ENCODE measurements around the gene HCN4.

Gene HCN4

DNA sequence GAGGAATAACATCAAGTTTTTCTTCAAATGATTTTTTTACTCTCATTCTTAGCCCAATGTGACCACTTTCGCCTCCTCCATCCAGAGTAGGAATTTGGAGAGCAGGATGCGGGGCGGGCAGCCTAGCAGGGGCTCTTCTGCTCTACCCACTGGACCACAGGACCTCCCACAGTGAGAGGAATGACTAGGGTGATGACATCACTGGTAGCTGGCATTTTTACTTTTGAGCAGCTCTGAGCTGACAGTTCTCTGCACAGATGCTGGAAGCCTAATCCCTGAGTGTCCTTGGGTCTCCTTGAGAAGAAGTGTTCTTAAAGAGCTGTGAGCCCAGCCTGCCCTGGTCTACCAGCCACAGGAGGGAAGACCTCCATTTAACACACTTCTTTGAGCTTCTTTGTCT is 1.4 kb upstream of the HCN4 start:
- TF ChIP-seq EZH2phosphoT487 (IDR thresholded peaks at IDR 0.05; ENCODE audit: low read depth): no peak
- TF ChIP-seq, protein P1, sequence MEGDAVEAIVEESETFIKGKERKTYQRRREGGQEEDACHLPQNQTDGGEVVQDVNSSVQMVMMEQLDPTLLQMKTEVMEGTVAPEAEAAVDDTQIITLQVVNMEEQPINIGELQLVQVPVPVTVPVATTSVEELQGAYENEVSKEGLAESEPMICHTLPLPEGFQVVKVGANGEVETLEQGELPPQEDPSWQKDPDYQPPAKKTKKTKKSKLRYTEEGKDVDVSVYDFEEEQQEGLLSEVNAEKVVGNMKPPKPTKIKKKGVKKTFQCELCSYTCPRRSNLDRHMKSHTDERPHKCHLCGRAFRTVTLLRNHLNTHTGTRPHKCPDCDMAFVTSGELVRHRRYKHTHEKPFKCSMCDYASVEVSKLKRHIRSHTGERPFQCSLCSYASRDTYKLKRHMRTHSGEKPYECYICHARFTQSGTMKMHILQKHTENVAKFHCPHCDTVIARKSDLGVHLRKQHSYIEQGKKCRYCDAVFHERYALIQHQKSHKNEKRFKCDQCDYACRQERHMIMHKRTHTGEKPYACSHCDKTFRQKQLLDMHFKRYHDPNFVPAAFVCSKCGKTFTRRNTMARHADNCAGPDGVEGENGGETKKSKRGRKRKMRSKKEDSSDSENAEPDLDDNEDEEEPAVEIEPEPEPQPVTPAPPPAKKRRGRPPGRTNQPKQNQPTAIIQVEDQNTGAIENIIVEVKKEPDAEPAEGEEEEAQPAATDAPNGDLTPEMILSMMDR (IDR thresholded peaks at IDR 0.05; ENCODE audit: low read depth, low read length): no peak
- Histone ChIP-seq H3K27me3 (ENCODE audit: low read depth, low read length) (peaks cover 25% of the 10 kb centered on the region), H3K9me3 (ENCODE audit: insufficient read depth, low read length) (no peaks in the 10 kb centered on the region), H3K27ac (ENCODE audit: low read length) (no peak overlapping the region), H3K4me3 (ENCODE audit: low read length) (no peak overlapping the region), H3K4me1 (ENCODE audit: low read length) (no peaks in the 10 kb centered on the region), H4K20me1 (ENCODE audit: insufficient read depth, low read length) (no peaks in the 10 kb centered on the region), H3K4me2 (ENCODE audit: low read length) (no peak overlapping the region), H3K79me2 (ENCODE audit: low read length) (no peaks in the 10 kb centered on the region), H3K36me3 (replicated peaks; ENCODE audit: low read depth, low read length) (no peaks in the 10 kb centered on the region), H2AFZ (ENCODE audit: low read depth, low read length) (no peak overlapping the region), H3K9ac (ENCODE audit: low read length) (no peak overlapping the region)

DNA sequence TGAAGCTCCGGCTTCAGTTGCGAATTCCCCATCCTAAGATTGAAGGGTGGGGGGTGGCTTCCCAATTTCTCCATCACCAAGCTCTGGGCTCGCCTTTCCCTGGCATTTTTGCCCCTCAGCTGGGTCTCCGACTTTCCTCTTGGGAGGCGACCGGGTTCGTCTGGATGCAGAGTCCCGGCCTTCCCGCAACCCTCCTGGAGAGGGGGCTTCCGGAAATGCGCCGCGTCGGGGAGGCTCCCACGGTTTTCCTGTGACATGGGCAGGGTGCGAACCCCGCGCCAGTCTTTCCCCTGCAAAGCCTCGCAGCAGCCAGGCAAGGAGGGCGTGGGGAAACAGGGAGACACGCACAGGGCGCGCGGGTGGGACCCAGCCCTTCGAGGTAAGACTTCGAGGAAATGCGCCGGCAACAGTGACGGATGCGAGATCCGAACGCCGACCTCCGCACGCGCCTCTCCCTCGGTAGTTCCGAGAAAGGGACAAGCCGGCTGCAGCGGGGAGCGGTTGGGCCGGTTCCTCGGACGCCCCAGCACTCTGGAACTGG is 466 bp upstream of the HCN4 start:
- H3K79me2 ChIP-seq (ENCODE audit: low read length): no peaks in the 10 kb centered on the region
- H2AFZ ChIP-seq (ENCODE audit: low read depth, low read length): no peak overlapping the region
- TF ChIP-seq, protein P1 (IDR thresholded peaks at IDR 0.05; ENCODE audit: low read depth, low read length): no peak
- no peak for TF ChIP-seq EZH2phosphoT487 (IDR thresholded peaks at IDR 0.05; ENCODE audit: low read depth)
- no peak overlapping the region for H3K4me2 ChIP-seq (ENCODE audit: low read length)
- H3K27me3 ChIP-seq (ENCODE audit: low read depth, low read length): peaks cover 25% of the 10 kb centered on the region
- H4K20me1 ChIP-seq (ENCODE audit: insufficient read depth, low read length): no peaks in the 10 kb centered on the region
- no peaks in the 10 kb centered on the region for H3K9me3 ChIP-seq (ENCODE audit: insufficient read depth, low read length)
- no peak overlapping the region for H3K9ac ChIP-seq (ENCODE audit: low read length)
- no peak overlapping the region for H3K4me3 ChIP-seq (ENCODE audit: low read length)
- no peaks in the 10 kb centered on the region for H3K36me3 ChIP-seq (replicated peaks; ENCODE audit: low read depth, low read length)
- H3K4me1 ChIP-seq (ENCODE audit: low read length): no peaks in the 10 kb centered on the region
- no peak overlapping the region for H3K27ac ChIP-seq (ENCODE audit: low read length)

DNA sequence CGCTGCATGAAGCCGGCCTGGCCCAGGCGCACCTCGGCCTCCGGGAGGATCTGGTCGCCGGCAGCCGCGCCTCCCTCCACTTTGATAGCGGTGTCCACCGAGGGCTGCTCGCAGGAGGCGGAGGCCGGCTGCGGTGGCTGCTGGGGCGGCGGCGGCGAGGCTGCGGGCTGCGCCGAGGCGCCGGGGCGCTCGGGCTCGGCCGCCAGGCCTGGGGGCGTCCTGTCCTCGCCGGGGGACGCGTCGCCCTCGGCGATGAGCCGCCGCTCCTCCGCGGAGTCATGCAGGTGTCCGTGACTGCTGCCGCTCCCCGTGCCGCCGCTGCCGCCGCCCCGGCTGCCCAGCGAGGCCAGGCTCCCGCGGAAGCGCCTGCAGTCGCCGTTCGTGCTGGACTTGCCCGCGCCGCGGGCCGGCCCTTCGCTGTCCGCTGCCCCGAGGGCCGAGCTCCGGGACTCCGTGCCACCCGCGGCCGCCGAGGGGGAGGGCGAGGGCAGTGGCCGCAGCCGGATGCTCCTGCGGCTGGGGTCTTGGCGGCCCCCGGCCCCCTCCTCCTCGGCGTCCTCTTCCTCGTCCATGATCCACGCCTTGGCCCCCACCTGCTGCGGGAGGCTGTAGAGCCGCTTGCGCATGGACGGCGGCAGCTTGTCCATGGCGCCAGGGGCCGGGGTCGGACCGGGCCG is 996 bp downstream of the HCN4 start:
- no peak overlapping the region for H3K4me2 ChIP-seq (ENCODE audit: low read length)
- no peak overlapping the region for H3K9ac ChIP-seq (ENCODE audit: low read length)
- H3K9me3 ChIP-seq (ENCODE audit: insufficient read depth, low read length): no peaks in the 10 kb centered on the region
- H2AFZ ChIP-seq (ENCODE audit: low read depth, low read length): no peak overlapping the region
- TF ChIP-seq, protein P1 (IDR thresholded peaks at IDR 0.05; ENCODE audit: low read depth, low read length): no peak
- no peak for TF ChIP-seq EZH2phosphoT487 (IDR thresholded peaks at IDR 0.05; ENCODE audit: low read depth)
- peaks cover 6% of the 10 kb centered on the region; the same call in 1 of the 2 replicates for H3K4me1 ChIP-seq (ENCODE audit: low read length)
- H3K36me3 ChIP-seq (replicated peaks; ENCODE audit: low read depth, low read length): no peaks in the 10 kb centered on the region
- no peak overlapping the region for H3K27ac ChIP-seq (ENCODE audit: low read length)
- no peak overlapping the region for H3K4me3 ChIP-seq (ENCODE audit: low read length)
- H3K79me2 ChIP-seq (ENCODE audit: low read length): no peaks in the 10 kb centered on the region
- peaks cover 27% of the 10 kb centered on the region for H3K27me3 ChIP-seq (ENCODE audit: low read depth, low read length)
- no peaks in the 10 kb centered on the region for H4K20me1 ChIP-seq (ENCODE audit: insufficient read depth, low read length)

DNA sequence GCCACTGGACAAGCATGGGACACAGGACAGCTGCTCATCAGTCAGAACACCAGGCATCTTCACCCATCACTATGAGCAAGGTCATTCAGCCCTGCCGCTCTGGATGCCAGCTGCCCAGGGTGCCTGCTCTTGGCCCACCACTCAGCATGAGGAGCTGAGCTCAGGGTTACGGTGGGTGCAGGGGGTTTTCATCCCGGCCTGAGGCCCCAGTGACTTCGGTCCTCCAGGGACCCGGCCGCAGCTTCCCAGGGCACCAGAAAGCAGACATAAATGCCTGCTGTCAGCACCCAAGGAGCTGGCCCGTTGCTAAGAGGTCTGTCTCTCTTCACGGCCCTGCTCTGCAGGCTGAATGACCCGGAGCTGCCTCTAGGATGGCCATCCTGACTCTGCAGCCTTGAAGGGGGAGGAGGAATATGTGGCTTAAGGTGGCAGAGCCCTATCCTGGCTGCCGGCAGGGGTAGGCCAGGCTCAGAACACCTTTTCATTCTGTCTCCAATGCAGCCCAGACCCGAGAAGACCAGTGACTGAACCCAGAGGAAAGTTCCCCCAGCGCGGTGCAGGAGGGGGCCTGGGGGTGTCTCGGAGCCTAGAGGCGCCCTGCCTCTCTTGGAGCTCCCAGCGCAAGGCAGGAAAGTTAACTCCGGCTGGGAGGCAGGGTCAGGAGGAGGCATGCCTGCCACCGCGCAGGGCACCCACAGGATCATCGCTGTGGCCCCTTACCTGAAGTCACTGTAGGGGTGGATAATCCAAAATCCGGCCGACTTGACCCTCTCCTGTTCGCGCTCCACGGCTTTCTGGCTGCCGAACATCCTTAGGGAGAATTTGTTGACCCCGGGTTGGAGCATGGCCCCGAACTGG is 1.8 kb downstream of the HCN4 start:
- no peaks in the 10 kb centered on the region for H4K20me1 ChIP-seq (ENCODE audit: insufficient read depth, low read length)
- no peaks in the 10 kb centered on the region for H3K9me3 ChIP-seq (ENCODE audit: insufficient read depth, low read length)
- H3K27me3 ChIP-seq (ENCODE audit: low read depth, low read length): peaks cover 23% of the 10 kb centered on the region
- no peaks in the 10 kb centered on the region for H3K79me2 ChIP-seq (ENCODE audit: low read length)
- H3K4me2 ChIP-seq (ENCODE audit: low read length): no peak overlapping the region
- H3K27ac ChIP-seq (ENCODE audit: low read length): no peak overlapping the region
- no peak overlapping the region for H2AFZ ChIP-seq (ENCODE audit: low read depth, low read length)
- peaks cover 8% of the 10 kb centered on the region; the same call in 1 of the 2 replicates for H3K4me1 ChIP-seq (ENCODE audit: low read length)
- H3K9ac ChIP-seq (ENCODE audit: low read length): no peak overlapping the region
- TF ChIP-seq, protein P1 (IDR thresholded peaks at IDR 0.05; ENCODE audit: low read depth, low read length): no peak
- no peak for TF ChIP-seq EZH2phosphoT487 (IDR thresholded peaks at IDR 0.05; ENCODE audit: low read depth)
- H3K36me3 ChIP-seq (replicated peaks; ENCODE audit: low read depth, low read length): no peaks in the 10 kb centered on the region
- no peak overlapping the region for H3K4me3 ChIP-seq (ENCODE audit: low read length)

All from OCI-LY3 (cell line).